ENCODE data around the gene CCDC152.

CCDC152 gene

DNA sequence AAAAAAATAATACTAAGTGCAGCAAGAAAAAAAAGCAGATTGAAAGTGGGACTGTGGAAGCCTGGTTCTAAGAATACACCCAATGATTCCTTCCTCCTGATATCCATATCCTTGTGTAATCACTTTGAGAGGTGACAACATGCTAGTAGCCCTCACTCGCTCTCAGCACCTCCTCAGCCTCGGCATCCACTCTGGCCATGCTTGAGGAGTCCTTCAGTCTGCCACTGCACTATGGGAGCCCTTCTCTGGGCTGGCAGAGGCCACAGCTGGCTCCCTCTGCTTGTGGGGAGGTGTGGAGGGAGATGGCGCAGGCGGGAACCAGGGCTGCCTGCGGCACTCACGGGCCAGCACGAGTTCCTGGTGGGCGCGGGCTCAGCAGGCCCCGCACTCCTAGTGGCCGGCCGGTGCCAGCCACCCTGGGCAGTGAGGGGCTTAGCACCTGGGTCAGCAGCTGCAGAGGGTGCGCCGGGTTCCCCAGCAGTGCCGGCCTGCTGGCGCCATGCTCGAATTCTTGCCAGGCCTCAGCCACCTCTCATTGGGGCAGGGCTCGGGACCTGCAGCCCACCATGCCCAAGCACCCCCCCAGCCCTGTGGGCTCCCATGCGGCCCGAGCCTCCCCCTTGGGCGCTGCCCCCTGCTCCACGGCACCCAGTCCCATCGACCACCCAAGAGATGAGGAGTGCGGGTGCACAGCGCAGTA lies 79.6 kb downstream of the CCDC152 start:
- DNase-seq (ENCODE audit: low spot score), result no peak
- TF ChIP-seq, protein P1, sequence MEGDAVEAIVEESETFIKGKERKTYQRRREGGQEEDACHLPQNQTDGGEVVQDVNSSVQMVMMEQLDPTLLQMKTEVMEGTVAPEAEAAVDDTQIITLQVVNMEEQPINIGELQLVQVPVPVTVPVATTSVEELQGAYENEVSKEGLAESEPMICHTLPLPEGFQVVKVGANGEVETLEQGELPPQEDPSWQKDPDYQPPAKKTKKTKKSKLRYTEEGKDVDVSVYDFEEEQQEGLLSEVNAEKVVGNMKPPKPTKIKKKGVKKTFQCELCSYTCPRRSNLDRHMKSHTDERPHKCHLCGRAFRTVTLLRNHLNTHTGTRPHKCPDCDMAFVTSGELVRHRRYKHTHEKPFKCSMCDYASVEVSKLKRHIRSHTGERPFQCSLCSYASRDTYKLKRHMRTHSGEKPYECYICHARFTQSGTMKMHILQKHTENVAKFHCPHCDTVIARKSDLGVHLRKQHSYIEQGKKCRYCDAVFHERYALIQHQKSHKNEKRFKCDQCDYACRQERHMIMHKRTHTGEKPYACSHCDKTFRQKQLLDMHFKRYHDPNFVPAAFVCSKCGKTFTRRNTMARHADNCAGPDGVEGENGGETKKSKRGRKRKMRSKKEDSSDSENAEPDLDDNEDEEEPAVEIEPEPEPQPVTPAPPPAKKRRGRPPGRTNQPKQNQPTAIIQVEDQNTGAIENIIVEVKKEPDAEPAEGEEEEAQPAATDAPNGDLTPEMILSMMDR (IDR thresholded peaks at IDR 0.05; ENCODE audit: extremely low read depth, insufficient read depth, missing control alignments), result no peak
- in situ Hi-C loops (cut with MboI; ENCODE audit: low pct_unique_long_range_greater_than_20kb, low sequenced_read_pairs, unreplicated experiment), result no loop called here

DNA sequence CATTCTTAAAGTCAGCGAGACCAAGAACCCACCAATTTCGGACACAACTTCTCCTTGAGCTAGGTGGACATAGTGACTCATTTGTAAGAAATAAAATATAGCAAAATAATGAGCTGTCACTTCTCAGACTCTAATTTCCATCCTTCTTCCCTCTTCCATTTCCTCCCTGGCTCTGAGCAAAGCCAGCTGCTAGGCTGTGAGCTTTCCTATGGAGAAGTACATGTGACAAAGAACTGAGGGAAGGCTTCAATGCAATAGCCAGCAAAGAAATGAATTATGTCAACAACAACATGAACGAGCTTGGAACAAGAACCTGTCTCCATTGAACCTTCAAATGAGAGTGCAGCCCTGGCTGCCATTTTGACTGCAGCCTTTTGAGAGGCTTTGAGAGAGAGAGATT lies 81.0 kb downstream of the CCDC152 start:
- TF ChIP-seq, protein P1 (IDR thresholded peaks at IDR 0.05; ENCODE audit: extremely low read depth, insufficient read depth, missing control alignments), result no peak
- DNase-seq (ENCODE audit: low spot score), result no peak
- in situ Hi-C loops (cut with MboI; ENCODE audit: low pct_unique_long_range_greater_than_20kb, low sequenced_read_pairs, unreplicated experiment), result no loop called here

DNA sequence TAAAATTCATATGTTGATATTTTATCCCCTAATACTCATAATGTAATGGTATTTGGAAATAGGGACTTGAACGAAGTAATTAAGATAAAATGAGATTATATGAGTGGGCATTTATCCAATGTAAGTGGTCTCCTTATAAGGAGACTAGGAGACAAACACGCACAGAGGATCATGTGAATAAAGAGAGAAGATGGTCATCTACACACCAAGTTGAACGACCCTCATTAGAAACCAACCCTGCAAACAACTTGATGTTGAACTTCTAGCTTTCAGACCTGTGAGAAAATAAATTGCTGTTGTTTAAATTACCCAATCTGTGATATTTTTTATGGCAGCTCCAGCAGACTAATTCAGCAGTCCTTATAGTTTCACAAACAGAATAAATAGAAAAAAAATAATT lies 82.6 kb downstream of the CCDC152 start:
- in situ Hi-C loops (cut with MboI; ENCODE audit: low pct_unique_long_range_greater_than_20kb, low sequenced_read_pairs, unreplicated experiment), result no loop called here
- TF ChIP-seq, protein P1 (IDR thresholded peaks at IDR 0.05; ENCODE audit: extremely low read depth, insufficient read depth, missing control alignments), result no peak

DNA sequence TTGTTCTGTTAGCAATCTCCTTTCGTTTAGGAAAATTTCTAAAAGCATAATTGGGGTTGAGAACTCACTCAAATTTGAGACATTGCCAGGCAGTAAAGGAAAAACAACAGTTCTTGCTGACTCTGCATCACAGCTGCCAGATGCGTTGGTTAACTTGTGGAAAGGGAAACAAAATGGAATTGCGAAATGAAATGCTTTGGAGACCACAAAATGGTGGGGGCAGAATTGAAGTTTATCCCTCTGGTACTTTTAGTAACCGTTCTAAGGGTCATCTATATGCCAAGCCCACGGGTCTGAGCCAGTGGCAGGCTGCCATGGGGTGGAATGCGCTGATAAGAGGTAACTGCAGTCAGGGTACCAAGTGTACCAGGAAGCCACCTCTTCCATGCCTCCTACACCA lies 83.7 kb downstream of the CCDC152 start:
- TF ChIP-seq, protein P1 (IDR thresholded peaks at IDR 0.05; ENCODE audit: extremely low read depth, insufficient read depth, missing control alignments), result no peak
- DNase-seq (ENCODE audit: low spot score), result no peak
- in situ Hi-C loops (cut with MboI; ENCODE audit: low pct_unique_long_range_greater_than_20kb, low sequenced_read_pairs, unreplicated experiment), result no loop called here

More for the DNA sequence above, 82.6 kb downstream of the CCDC152 start:
- no peak for DNase-seq (ENCODE audit: low spot score)

DNA sequence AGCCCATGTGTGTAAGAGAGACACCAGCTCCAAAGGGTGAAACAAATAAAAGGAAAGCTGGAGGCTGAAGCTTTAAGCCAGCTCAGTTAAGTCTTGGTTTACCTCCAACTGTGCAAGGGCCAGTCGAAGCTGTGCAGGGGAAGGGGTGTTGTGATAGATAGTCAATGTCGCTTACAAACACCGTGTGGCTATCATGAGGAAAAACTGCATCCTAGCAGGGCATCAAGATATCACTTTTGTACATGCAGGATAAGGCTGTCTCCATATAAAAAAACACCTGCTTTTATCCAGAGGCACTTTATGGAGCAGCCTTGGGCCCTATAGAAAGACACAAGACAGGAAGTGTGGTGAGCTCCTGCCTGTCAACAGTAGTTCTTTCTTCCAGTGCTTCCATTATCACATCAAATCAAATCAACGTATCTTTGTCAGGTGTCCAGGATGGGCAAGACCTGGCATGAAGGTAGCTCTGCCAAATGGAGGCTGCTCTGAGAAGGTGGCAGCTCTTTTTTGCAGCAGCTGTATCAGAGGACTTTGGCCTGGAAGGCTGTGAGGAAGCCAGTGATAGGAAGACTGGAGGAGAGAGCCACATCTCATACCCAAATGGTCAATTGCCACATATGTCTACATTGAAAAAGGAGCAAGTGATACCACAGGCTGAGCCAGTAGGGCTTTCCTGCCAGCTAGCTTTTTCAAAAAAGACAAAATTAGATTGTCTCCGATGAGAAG lies 84.4 kb downstream of the CCDC152 start:
- no peak for DNase-seq (ENCODE audit: low spot score)
- in situ Hi-C loops (cut with MboI; ENCODE audit: low pct_unique_long_range_greater_than_20kb, low sequenced_read_pairs, unreplicated experiment), result no loop called here
- TF ChIP-seq, protein P1 (IDR thresholded peaks at IDR 0.05; ENCODE audit: extremely low read depth, insufficient read depth, missing control alignments), result no peak

DNA sequence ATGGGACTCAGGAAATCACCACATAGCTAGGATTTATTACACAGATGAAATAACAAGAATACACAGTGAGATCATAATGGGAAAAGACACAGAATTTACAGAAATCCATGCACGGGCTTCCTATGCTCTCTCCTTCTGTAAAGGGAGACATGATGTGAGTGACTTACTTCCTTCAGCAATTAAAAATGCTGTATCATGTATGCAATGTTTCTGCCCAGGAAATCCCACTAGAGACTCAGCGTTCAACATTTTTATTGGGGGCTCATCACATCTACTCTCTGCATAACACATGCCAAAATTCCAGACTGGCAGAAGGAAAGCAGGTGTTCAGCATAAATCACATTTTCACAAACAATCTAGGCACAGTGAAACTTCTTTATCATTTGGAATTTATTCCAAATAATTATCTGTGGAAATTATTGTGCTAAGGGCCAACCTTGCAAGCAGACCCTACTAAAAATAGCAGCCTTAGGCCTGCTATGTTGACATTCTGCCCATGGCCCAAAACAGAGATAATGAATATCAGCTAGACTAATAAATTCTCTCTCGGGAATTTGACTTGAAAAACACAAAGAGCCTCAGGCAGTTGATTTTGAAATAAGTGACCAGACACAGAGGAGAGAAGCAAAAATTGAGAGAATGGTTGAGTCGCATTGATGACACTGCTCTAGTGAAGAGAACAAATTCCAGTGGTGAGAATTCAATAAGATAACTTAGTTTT lies 86.5 kb downstream of the CCDC152 start:
- TF ChIP-seq, protein P1 (IDR thresholded peaks at IDR 0.05; ENCODE audit: extremely low read depth, insufficient read depth, missing control alignments), result no peak
- no peak for DNase-seq (ENCODE audit: low spot score)
- in situ Hi-C loops (cut with MboI; ENCODE audit: low pct_unique_long_range_greater_than_20kb, low sequenced_read_pairs, unreplicated experiment), result no loop called here

Data from GM13977 (cell line).